Neural cell (in vitro differentiated cells): ENCODE measurements around the gene CCNE1. TPM values are rescaled to one million over a fixed set of nuclear protein-coding genes. Genes with fewer than 3 reads are reported as not detected.

Experiments
- H2AFZ ChIP-seq: fragments of 200-600, 300-800 bp; sonication (generic), shearing (Covaris generic); 2 replicates; pipeline ENCODE4 v1.6.0; 2014; ENCODE audit warnings: low read depth, mild to moderate bottlenecking, antibody characterized with exemption, low read length, moderate library complexity
- H3F3A ChIP-seq: fragments of 200-600 bp; shearing (Covaris generic); 2 replicates; pipeline ENCODE4 v1.6.1; 2016; ENCODE audit warnings: mild to moderate bottlenecking, moderate library complexity, mixed read lengths, antibody characterized with exemption, low read length; ENCODE audit not compliant: insufficient read depth, poor library complexity, severe bottlenecking
- H3K27ac ChIP-seq: fragments of 200-600, 300-800 bp; sonication (generic), shearing (Covaris generic); 2 replicates; pipeline ENCODE4 v1.5.1; 2014; ENCODE audit warnings: mild to moderate bottlenecking, low read length, moderate library complexity
- H3K27me3 ChIP-seq: fragments of 300-800, 200-600 bp; sonication (generic), shearing (Covaris generic); 2 replicates; pipeline ENCODE4 v1.6.0; 2014; ENCODE audit warnings: mild to moderate bottlenecking, low read depth, low read length, moderate library complexity; ENCODE audit not compliant: insufficient read depth
- H3K36me3 ChIP-seq: fragments of 300-800, 200-600 bp; sonication (generic), shearing (Covaris generic); 2 replicates; pipeline ENCODE4 v1.5.1; 2014; ENCODE audit warnings: mild to moderate bottlenecking, antibody characterized with exemption, low read length, moderate library complexity; ENCODE audit not compliant: insufficient read depth
- H3K4me2 ChIP-seq: fragments of 300-800, 200-600 bp; sonication (generic), shearing (Covaris generic); 2 replicates; pipeline ENCODE4 v1.6.0; 2014; ENCODE audit warnings: mild to moderate bottlenecking, low read length
- H3K4me3 ChIP-seq: fragments of 300-800, 200-600 bp; sonication (generic), shearing (Covaris generic); 2 replicates; pipeline ENCODE4 v1.5.1; 2014; ENCODE audit warnings: mild to moderate bottlenecking, low read length, moderate library complexity
- H3K79me2 ChIP-seq: fragments of 200-600 bp; shearing (Covaris generic); replicated peaks from 2 replicates; pipeline ENCODE4 v1.6.0; 2014; ENCODE audit warnings: mild to moderate bottlenecking, low read length, moderate library complexity; ENCODE audit not compliant: insufficient read depth
- H3K9ac ChIP-seq: fragments of 300-800, 200-600 bp; sonication (generic), shearing (Covaris generic); 2 replicates; pipeline ENCODE4 v1.6.1; 2016; ENCODE audit warnings: mild to moderate bottlenecking, low read length, mixed read lengths
- H3K9me2 ChIP-seq: fragments of 200-600 bp; shearing (Covaris generic); 2 replicates; pipeline ENCODE4 v1.6.1; 2016; ENCODE audit warnings: mild to moderate bottlenecking, low read length, mixed read lengths; ENCODE audit not compliant: insufficient read depth
- H3K9me3 ChIP-seq: fragments of 200-600, 300-800 bp; sonication (generic), shearing (Covaris generic); 2 replicates; pipeline ENCODE4 v1.6.1; 2016; ENCODE audit warnings: mild to moderate bottlenecking, mixed run types, low read length, moderate library complexity, mixed read lengths
- H4K20me1 ChIP-seq: fragments of 200-600 bp; shearing (Covaris generic); 2 replicates; pipeline ENCODE4 v1.6.1; 2016; ENCODE audit warnings: mild to moderate bottlenecking, mixed run types; ENCODE audit not compliant: insufficient read depth
- CTCF ChIP-seq: fragments of 450-650 bp; IDR thresholded peaks from 2 replicates; pipeline ENCODE4 v1.5.1; 2014; ENCODE audit warnings: antibody characterized with exemption, mild to moderate bottlenecking, moderate library complexity; ENCODE audit not compliant: poor library complexity, severe bottlenecking
- EP300 ChIP-seq: fragments of 450-650 bp; conservative IDR thresholded peaks from 2 replicates; pipeline ENCODE4 v1.6.1; 2014; ENCODE audit warnings: antibody characterized with exemption, mild to moderate bottlenecking, moderate library complexity; ENCODE audit not compliant: poor library complexity, severe bottlenecking
- EZH2 ChIP-seq: fragments of 200-600, 300-800 bp; shearing (Covaris generic), sonication (generic); IDR thresholded peaks from 2 replicates; pipeline ENCODE4 v1.6.1; 2014; ENCODE audit warnings: antibody characterized with exemption, low read length, borderline replicate concordance, mild to moderate bottlenecking; ENCODE audit not compliant: insufficient read depth, poor library complexity, severe bottlenecking
- MXI1 ChIP-seq: fragments of 450-650 bp; conservative IDR thresholded peaks from 2 replicates; pipeline ENCODE4 v1.6.1; 2014; ENCODE audit warnings: antibody characterized with exemption, mild to moderate bottlenecking; ENCODE audit not compliant: poor library complexity, severe bottlenecking
- POLR2AphosphoS5 ChIP-seq: IDR thresholded peaks from 2 replicates; pipeline ENCODE4 v1.6.1; 2012
- RAD21 ChIP-seq: fragments of 450-650 bp; conservative IDR thresholded peaks from 2 replicates; pipeline ENCODE4 v1.6.1; 2014; ENCODE audit warnings: antibody characterized with exemption, mild to moderate bottlenecking, moderate library complexity
- SMC3 ChIP-seq: fragments of 450-650 bp; conservative IDR thresholded peaks from 2 replicates; pipeline ENCODE4 v1.6.1; 2014; ENCODE audit warnings: antibody characterized with exemption, mild to moderate bottlenecking, moderate library complexity; ENCODE audit not compliant: poor library complexity
- TAF1 ChIP-seq: IDR thresholded peaks from 2 replicates; pipeline ENCODE4 v1.6.1; 2012; ENCODE audit warnings: low read depth
- polyA plus RNA-seq: library from polyadenylated mRNA; depleted of rRNA; stranded (reverse); fragments of >200 nt; gene quantifications from 2 replicates; pipeline ENCODE4 v1.2.3, GENCODE V29; 2014
- TF ChIP-seq, protein P1 (sequence below): IDR thresholded peaks from 2 replicates; pipeline ENCODE4 v1.6.1; 2012; ENCODE audit warnings: borderline replicate concordance

CCNE1 gene
- polyA plus RNA-seq, 1 donor from 2014 or later, result 4.1 TPM

GRCh38 chr19:29858000-29858596 is 46.3 kb downstream of the CCNE1 start:
- no peaks in the 10 kb centered on the region for H3K79me2 ChIP-seq
- H3K4me3 ChIP-seq, result no peak overlapping the region
- no peaks in the 10 kb centered on the region for H3K27me3 ChIP-seq
- TF ChIP-seq MXI1 (no peak), CTCF (no peak)
- H3K9me3 ChIP-seq, result no peaks in the 10 kb centered on the region
- no peak overlapping the region for H3K27ac ChIP-seq
- no peaks in the 10 kb centered on the region for H3K9me2 ChIP-seq
- no peak overlapping the region for H3K4me2 ChIP-seq
- H4K20me1 ChIP-seq, result no peaks in the 10 kb centered on the region
- no peak overlapping the region for H2AFZ ChIP-seq
- H3K36me3 ChIP-seq, result no peaks in the 10 kb centered on the region
- no peaks in the 10 kb centered on the region for H3F3A ChIP-seq
- no peak overlapping the region for H3K9ac ChIP-seq

DNA sequence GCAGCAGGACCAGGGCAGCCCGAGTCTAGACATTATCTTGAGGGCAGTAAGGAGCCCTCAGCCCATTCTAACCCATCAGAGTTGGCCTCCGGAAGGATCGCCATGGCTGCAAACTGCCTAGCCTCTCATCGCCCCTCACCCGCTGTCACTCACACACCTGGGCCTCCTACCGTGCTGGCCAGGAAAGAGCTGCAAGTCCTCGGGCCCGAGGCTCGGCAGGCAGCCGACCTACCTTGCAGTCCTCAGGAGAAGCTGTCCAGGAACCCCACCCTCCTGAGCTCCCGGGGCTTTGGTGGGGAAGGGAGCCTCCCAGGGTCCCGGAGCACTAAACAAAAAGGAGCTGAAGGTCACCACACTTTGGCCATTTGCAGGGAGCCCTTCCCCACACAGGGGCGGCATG is 46.8 kb downstream of the CCNE1 start:
- no peaks in the 10 kb centered on the region for H3K79me2 ChIP-seq
- H3K27ac ChIP-seq, result no peak overlapping the region
- no peaks in the 10 kb centered on the region for H3K9me3 ChIP-seq
- no peak for TF ChIP-seq MXI1
- TF ChIP-seq TAF1, result no peak
- TF ChIP-seq RAD21, result no peak
- no peak for TF ChIP-seq EP300
- H3K36me3 ChIP-seq, result no peaks in the 10 kb centered on the region
- H3K4me2 ChIP-seq, result no peak overlapping the region
- H3K9me2 ChIP-seq, result no peaks in the 10 kb centered on the region
- no peak overlapping the region for H2AFZ ChIP-seq
- H3K27me3 ChIP-seq, result no peaks in the 10 kb centered on the region
- H3F3A ChIP-seq, result no peaks in the 10 kb centered on the region
- H3K9ac ChIP-seq, result no peak overlapping the region
- H4K20me1 ChIP-seq, result no peaks in the 10 kb centered on the region
- no peak overlapping the region for H3K4me3 ChIP-seq

GRCh38 chr19:29860492-29860891 is 48.7 kb downstream of the CCNE1 start:
- no peak overlapping the region for H3K27ac ChIP-seq
- no peaks in the 10 kb centered on the region for H3K79me2 ChIP-seq
- no peaks in the 10 kb centered on the region for H3K9me2 ChIP-seq
- no peak for TF ChIP-seq SMC3
- TF ChIP-seq EP300, result no peak
- no peak for TF ChIP-seq RAD21
- TF ChIP-seq CTCF, result no peak
- TF ChIP-seq TAF1, result no peak
- TF ChIP-seq EZH2, result no peak
- TF ChIP-seq, protein P1, sequence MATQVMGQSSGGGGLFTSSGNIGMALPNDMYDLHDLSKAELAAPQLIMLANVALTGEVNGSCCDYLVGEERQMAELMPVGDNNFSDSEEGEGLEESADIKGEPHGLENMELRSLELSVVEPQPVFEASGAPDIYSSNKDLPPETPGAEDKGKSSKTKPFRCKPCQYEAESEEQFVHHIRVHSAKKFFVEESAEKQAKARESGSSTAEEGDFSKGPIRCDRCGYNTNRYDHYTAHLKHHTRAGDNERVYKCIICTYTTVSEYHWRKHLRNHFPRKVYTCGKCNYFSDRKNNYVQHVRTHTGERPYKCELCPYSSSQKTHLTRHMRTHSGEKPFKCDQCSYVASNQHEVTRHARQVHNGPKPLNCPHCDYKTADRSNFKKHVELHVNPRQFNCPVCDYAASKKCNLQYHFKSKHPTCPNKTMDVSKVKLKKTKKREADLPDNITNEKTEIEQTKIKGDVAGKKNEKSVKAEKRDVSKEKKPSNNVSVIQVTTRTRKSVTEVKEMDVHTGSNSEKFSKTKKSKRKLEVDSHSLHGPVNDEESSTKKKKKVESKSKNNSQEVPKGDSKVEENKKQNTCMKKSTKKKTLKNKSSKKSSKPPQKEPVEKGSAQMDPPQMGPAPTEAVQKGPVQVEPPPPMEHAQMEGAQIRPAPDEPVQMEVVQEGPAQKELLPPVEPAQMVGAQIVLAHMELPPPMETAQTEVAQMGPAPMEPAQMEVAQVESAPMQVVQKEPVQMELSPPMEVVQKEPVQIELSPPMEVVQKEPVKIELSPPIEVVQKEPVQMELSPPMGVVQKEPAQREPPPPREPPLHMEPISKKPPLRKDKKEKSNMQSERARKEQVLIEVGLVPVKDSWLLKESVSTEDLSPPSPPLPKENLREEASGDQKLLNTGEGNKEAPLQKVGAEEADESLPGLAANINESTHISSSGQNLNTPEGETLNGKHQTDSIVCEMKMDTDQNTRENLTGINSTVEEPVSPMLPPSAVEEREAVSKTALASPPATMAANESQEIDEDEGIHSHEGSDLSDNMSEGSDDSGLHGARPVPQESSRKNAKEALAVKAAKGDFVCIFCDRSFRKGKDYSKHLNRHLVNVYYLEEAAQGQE, result no peak
- TF ChIP-seq MXI1, result no peak
- no peak for TF ChIP-seq POLR2AphosphoS5
- H3K27me3 ChIP-seq, result no peaks in the 10 kb centered on the region
- no peaks in the 10 kb centered on the region for H3F3A ChIP-seq
- H4K20me1 ChIP-seq, result no peaks in the 10 kb centered on the region
- H3K4me2 ChIP-seq, result no peak overlapping the region
- H2AFZ ChIP-seq, result no peak overlapping the region
- no peaks in the 10 kb centered on the region for H3K9me3 ChIP-seq
- no peaks in the 10 kb centered on the region for H3K36me3 ChIP-seq
- no peak overlapping the region for H3K9ac ChIP-seq
- no peak overlapping the region for H3K4me3 ChIP-seq
